H1 (cell line): ENCODE measurements around the gene CTF1. TPM values are rescaled to one million over a fixed set of nuclear protein-coding genes. Genes with fewer than 3 reads are reported as not detected.

ENCODE experiments used
- ATF2 ChIP-seq: IDR thresholded peaks from 2 replicates; pipeline ENCODE4 v1.6.1; 2012; ENCODE audit warnings: low read length, inconsistent platforms
- BACH1 ChIP-seq: IDR thresholded peaks from 2 replicates; pipeline ENCODE4 v1.6.1; 2012; ENCODE audit warnings: low read length, improper control_type of control experiment
- BCL11A ChIP-seq, 2 experiments: IDR thresholded peaks; one replicate each; pipeline ENCODE4 v1.6.1; 2011; ENCODE audit warnings: low read depth in 2 of 2, low read length in 2 of 2, mild to moderate bottlenecking in 2 of 2
- BRCA1 ChIP-seq: IDR thresholded peaks from 2 replicates; pipeline ENCODE4 v1.6.1; 2012; ENCODE audit warnings: low read depth, low read length, improper control_type of control experiment
- CTBP2 ChIP-seq: IDR thresholded peaks from 2 replicates; pipeline ENCODE4 v1.7.0; 2011; ENCODE audit warnings: borderline replicate concordance, mild to moderate bottlenecking, moderate library complexity, mixed read lengths, low read length; ENCODE audit not compliant: insufficient read depth, insufficient read length
- CTCF ChIP-seq, 3 experiments: IDR thresholded peaks; 1 replicate in 2 of 3; 2 replicates in 1 of 3; pipeline versions ENCODE4 v1.5.1 to v1.6.1; 2011; ENCODE audit warnings: low read length in 3 of 3, mild to moderate bottlenecking in 3 of 3, inconsistent platforms in 2 of 3, low read depth in 1 of 3, moderate library complexity in 1 of 3; ENCODE audit not compliant: insufficient read depth in 1 of 3; ENCODE audit errors: control extremely low read depth in 1 of 3
- E2F6 ChIP-seq: IDR thresholded peaks from 2 replicates; pipeline ENCODE4 v1.6.1; 2012; ENCODE audit warnings: inconsistent platforms
- EZH2 ChIP-seq: fragments of 200-600 bp; sonication (generic); IDR thresholded peaks from 2 replicates; pipeline ENCODE4 v1.7.1; 2012; ENCODE audit warnings: low read depth, mild to moderate bottlenecking, moderate library complexity, low read length, inconsistent platforms; ENCODE audit not compliant: severe bottlenecking
- FOSL1 ChIP-seq: IDR thresholded peaks from 2 replicates; pipeline ENCODE4 v1.6.1; 2011; ENCODE audit warnings: mild to moderate bottlenecking, low read depth, low read length, moderate library complexity; ENCODE audit not compliant: insufficient read depth
- JUN ChIP-seq: IDR thresholded peaks from 2 replicates; pipeline ENCODE4 v1.6.1; 2011; ENCODE audit warnings: low read depth, mild to moderate bottlenecking, improper control_type of control experiment, low read length
- JUND ChIP-seq: IDR thresholded peaks from 2 replicates; pipeline ENCODE4 v1.6.1; 2011; ENCODE audit warnings: mild to moderate bottlenecking, improper control_type of control experiment, low read length
- NANOG ChIP-seq: IDR thresholded peaks from 2 replicates; pipeline ENCODE4 v1.6.1; 2011; ENCODE audit warnings: low read length, low read depth, mild to moderate bottlenecking, inconsistent platforms; ENCODE audit not compliant: insufficient read depth, poor library complexity, severe bottlenecking
- NRF1 ChIP-seq: IDR thresholded peaks from 2 replicates; pipeline ENCODE4 v1.6.1; 2011; ENCODE audit warnings: mild to moderate bottlenecking, low read depth, low read length, improper control_type of control experiment
- RBBP5 ChIP-seq: IDR thresholded peaks from 2 replicates; pipeline ENCODE4 v1.7.1; 2012; ENCODE audit warnings: low read depth, mild to moderate bottlenecking, inconsistent platforms, low read length, moderate library complexity, borderline replicate concordance
- RXRA ChIP-seq: IDR thresholded peaks from 2 replicates; pipeline ENCODE4 v1.6.1; 2011; ENCODE audit warnings: low read depth, mild to moderate bottlenecking, low read length, moderate library complexity; ENCODE audit not compliant: insufficient read depth
- SIRT6 ChIP-seq: IDR thresholded peaks from one replicate; pipeline ENCODE4 v1.7.1; 2012; ENCODE audit warnings: low read length, inconsistent platforms
- SP1 ChIP-seq: IDR thresholded peaks from 2 replicates; pipeline ENCODE4 v1.6.1; 2011; ENCODE audit warnings: low read depth, low read length
- SUZ12 ChIP-seq: fragments of 200-600 bp; sonication (generic); IDR thresholded peaks from 2 replicates; pipeline ENCODE4 v1.6.1; 2012; ENCODE audit warnings: mild to moderate bottlenecking, inconsistent platforms, low read length, moderate library complexity, mixed read lengths
- TBP ChIP-seq: IDR thresholded peaks from 2 replicates; pipeline ENCODE4 v1.6.1; 2011; ENCODE audit warnings: low read depth, low read length, improper control_type of control experiment
- TEAD4 ChIP-seq: IDR thresholded peaks from 2 replicates; pipeline ENCODE4 v1.6.1; 2012; ENCODE audit warnings: low read depth, low read length, inconsistent platforms, mixed read lengths
- ZNF274 ChIP-seq: IDR thresholded peaks from 2 replicates; pipeline ENCODE4 v1.7.0; 2012; ENCODE audit warnings: low read length, borderline replicate concordance; ENCODE audit errors: extremely low read depth
- polyA plus RNA-seq, 7 experiments: library from polyadenylated mRNA; depleted of rRNA in 3 of 7; stranded (reverse) in 5 of 7; unstranded in 2 of 7; fragments of >200 nt in 5 of 7; fragments of 200-250 nt in 2 of 7; gene quantifications; 1 replicate in 5 of 7; 2 replicates in 1 of 7; 4 replicates in 1 of 7; pipeline versions ENCODE4 v1.2.1 to v1.2.3, GENCODE V29; 2011 to 2013; ENCODE audit warnings: missing spikeins in 2 of 7, mixed read lengths in 2 of 7
- total RNA-seq: library from RNA; stranded (reverse); fragmentation: NEBNext Ultra II Directional; extraction: Animal tissue kit (Norgen Biotek cat#: 25700); gene quantifications from 2 replicates; pipeline ENCODE4 v1.2.1, GENCODE V29; 2021

Gene CTF1
- total and polyA plus RNA-seq, 2 of the 8 experiments (the other 6 are each of a cell fraction or from before 2014, with no cell fraction given) = 0.97 to 3.4 TPM

GRCh38 chr16:30922420-30922959 is 26.1 kb downstream of the CTF1 start (continued):
- peak; percentile 41; the same call in 1 of the 2 replicates for TF ChIP-seq RBBP5
- TF ChIP-seq JUN = no peak
- no peak for TF ChIP-seq CTBP2
- TF ChIP-seq NANOG = no peak
- TF ChIP-seq SP1 = peak; percentile 47; the same call in 1 of the 2 replicates
- no peak for TF ChIP-seq FOSL1
- no peak for TF ChIP-seq E2F6
- TF ChIP-seq ZNF274 = no peak
- TF ChIP-seq TEAD4 = no peak
- no peak for TF ChIP-seq RXRA
- TF ChIP-seq NRF1 = no peak
- no peak for TF ChIP-seq SUZ12
- TF ChIP-seq JUND = no peak
- TF ChIP-seq BCL11A (IDR thresholded peaks at IDR 0.05; ENCODE audit: low read depth in 2 of 2, low read length in 2 of 2) = no peak
- TF ChIP-seq BRCA1 = no peak
- TF ChIP-seq TBP = no peak
- TF ChIP-seq BACH1 = no peak
- TF ChIP-seq EZH2 = no peak
- no peak for TF ChIP-seq ATF2
- no peak for TF ChIP-seq CTCF (IDR thresholded peaks at IDR 0.05; ENCODE audit: control extremely low read depth in 1 of 3, insufficient read depth in 1 of 3, low read depth in 1 of 3, low read length in 3 of 3)
- no peak for TF ChIP-seq SIRT6
